Lower leg skin (tissue), 3 donors: ENCODE measurements around the gene PPP2R5C.

Source experiments
- CTCF ChIP-seq, 3 donors: fragments of 450-650 bp; IDR thresholded peaks; one replicate each; pipeline ENCODE4 v1.5.1; 2016; ENCODE audit warnings: antibody characterized with exemption in 3 of 3, mild to moderate bottlenecking in 3 of 3, moderate library complexity in 2 of 3
- POLR2A ChIP-seq, 2 donors: fragments of 450-650 bp; IDR thresholded peaks; one replicate each; pipeline ENCODE4 v1.6.1; 2016 to 2017; ENCODE audit warnings: antibody characterized with exemption in 2 of 2, mild to moderate bottlenecking in 1 of 2, moderate library complexity in 1 of 2

GRCh38 chr14:101815994-101816393 is 54.5 kb downstream of the PPP2R5C start:
- no peak for TF ChIP-seq CTCF (IDR thresholded peaks at IDR 0.05)
- TF ChIP-seq POLR2A (IDR thresholded peaks at IDR 0.05), result no peak
